Endothelial cell of umbilical vein (primary cell): ENCODE measurements around the gene CLCN2. TPM values are rescaled to one million over a fixed set of nuclear protein-coding genes. Genes with fewer than 3 reads are reported as not detected.
A peak's percentile ranks its signal among the peaks of the same experiment; 100 is the strongest.

Experiments used
- BruUV-seq: library from RNA; stranded (reverse); fragments of 400-500 nt; replicated peaks from 2 replicates; lab custom pipeline; 2021; lab: Mats Ljungman, UMichigan
- CTCF ChIA-PET: fragments of 300-600, 350-600 bp; sonication (Branson Sonifier 250); formaldehyde crosslinking; loops from one replicate; lab custom pipeline; 2021; ENCODE audit warnings: antibody characterized with exemption, inconsistent platforms; lab: Charles Lee
- POLR2A ChIA-PET: fragments of 300-600, 350-600 bp; sonication (Branson Sonifier 250); formaldehyde crosslinking; loops from one replicate; lab custom pipeline; 2021; ENCODE audit warnings: antibody characterized with exemption, inconsistent platforms; lab: Charles Lee
- DNase-seq: peaks from one replicate; pipeline ENCODE4 v3.0.0-alpha.2; 2011; ENCODE audit warnings: low read depth, low spot score
- FAIRE-seq: peaks from 2 replicates; lab custom pipeline; 2011; peaks lifted over from hg19 to GRCh38; lab: Jason Lieb, UNC
- H2AFZ ChIP-seq: 2 replicates; pipeline ENCODE4 v1.6.0; 2012; ENCODE audit warnings: low read depth, low read length, control low read depth, inconsistent platforms
- H3K27ac ChIP-seq: 2 replicates; pipeline ENCODE4 v1.5.1; 2011; ENCODE audit warnings: low read depth, mild to moderate bottlenecking, control low read depth, low read length, moderate library complexity; ENCODE audit not compliant: insufficient read depth
- H3K27me3 ChIP-seq, 2 experiments: 2 replicates each; pipeline versions ENCODE4 v1.6.0 to v1.6.1; 2011; ENCODE audit warnings: low read length in 2 of 2, mixed read lengths in 1 of 2; ENCODE audit not compliant: control insufficient read depth in 2 of 2, insufficient read depth in 2 of 2
- H3K36me3 ChIP-seq, 2 experiments: 2 replicates in 1 of 2; 3 replicates in 1 of 2; pipeline ENCODE4 v1.5.1; 2011; ENCODE audit warnings: low read length in 2 of 2, mild to moderate bottlenecking in 1 of 2, moderate library complexity in 1 of 2; ENCODE audit not compliant: control insufficient read depth in 2 of 2, insufficient read depth in 2 of 2; ENCODE audit errors: extremely low read depth in 1 of 2
- H3K4me1 ChIP-seq: 3 replicates; pipeline ENCODE4 v1.5.1; 2011; ENCODE audit warnings: mild to moderate bottlenecking, low read length; ENCODE audit not compliant: control insufficient read depth, insufficient read depth; ENCODE audit errors: extremely low read depth
- H3K4me2 ChIP-seq: 2 replicates; pipeline ENCODE4 v1.6.1; 2011; ENCODE audit warnings: low read length, control low read depth, mixed read lengths; ENCODE audit not compliant: insufficient read depth
- H3K4me3 ChIP-seq, 3 experiments: fragments of 200-600 bp in 1 of 3; sonication (generic), shearing (Covaris generic) in 1 of 3; replicated peaks in 1 of 3; 2 replicates each; pipeline ENCODE4 v1.5.1; 2011 to 2016; ENCODE audit warnings: control low read depth in 3 of 3, low read length in 3 of 3, mild to moderate bottlenecking in 2 of 3, inconsistent platforms in 1 of 3, low read depth in 1 of 3, moderate library complexity in 1 of 3; ENCODE audit not compliant: insufficient read depth in 1 of 3
- H3K79me2 ChIP-seq: 2 replicates; pipeline ENCODE4 v1.6.0; 2012; ENCODE audit warnings: low read length, inconsistent platforms; ENCODE audit not compliant: control insufficient read depth, insufficient read depth
- H3K9ac ChIP-seq: replicated peaks from 2 replicates; pipeline ENCODE3; 2011; ENCODE audit warnings: low read length, control low read depth; ENCODE audit not compliant: insufficient read depth; ENCODE audit errors: extremely low read depth
- H3K9me1 ChIP-seq: replicated peaks from 3 replicates; pipeline ENCODE4 v1.6.0; 2011; ENCODE audit warnings: mild to moderate bottlenecking, low read length; ENCODE audit not compliant: control insufficient read depth, insufficient read depth; ENCODE audit errors: extremely low read depth
- H3K9me3 ChIP-seq: replicated peaks from 2 replicates; pipeline ENCODE4 v1.5.1; 2012; ENCODE audit warnings: low read length, inconsistent platforms; ENCODE audit not compliant: control insufficient read depth, insufficient read depth
- H4K20me1 ChIP-seq: replicated peaks from 2 replicates; pipeline ENCODE3; 2011; ENCODE audit warnings: mild to moderate bottlenecking, low read length; ENCODE audit not compliant: control insufficient read depth, insufficient read depth; ENCODE audit errors: extremely low read depth
- EZH2 ChIP-seq: IDR thresholded peaks from 2 replicates; pipeline ENCODE4 v1.6.1; 2012; ENCODE audit warnings: borderline replicate concordance, low read depth, mild to moderate bottlenecking, moderate library complexity, low read length, inconsistent platforms; ENCODE audit not compliant: severe bottlenecking
- FOS ChIP-seq: IDR thresholded peaks from 2 replicates; pipeline ENCODE4 v1.6.1; 2011; ENCODE audit warnings: mild to moderate bottlenecking, low read length, moderate library complexity, borderline replicate concordance; ENCODE audit not compliant: insufficient read depth
- GATA2 ChIP-seq: IDR thresholded peaks from 2 replicates; pipeline ENCODE4 v1.7.0; 2011; ENCODE audit warnings: low read depth, mild to moderate bottlenecking, moderate library complexity, mixed read lengths, low read length; ENCODE audit not compliant: insufficient read length, insufficient read depth
- JUN ChIP-seq: IDR thresholded peaks from 2 replicates; pipeline ENCODE4 v1.6.1; 2011; ENCODE audit warnings: borderline replicate concordance, low read depth; ENCODE audit not compliant: insufficient read length, insufficient read depth
- MYC ChIP-seq: IDR thresholded peaks from one replicate; pipeline ENCODE4 v1.6.1; 2011; ENCODE audit warnings: mild to moderate bottlenecking, low read depth, low read length
- POLR2A ChIP-seq: IDR thresholded peaks from 2 replicates; pipeline ENCODE4 v1.6.1; 2012; ENCODE audit warnings: low read depth, mild to moderate bottlenecking, control low read depth, low read length
- POLR2AphosphoS5 ChIP-seq: IDR thresholded peaks from 2 replicates; pipeline ENCODE4 v1.6.1; 2012; ENCODE audit warnings: low read depth, mild to moderate bottlenecking, control low read depth, low read length, moderate library complexity; ENCODE audit not compliant: insufficient read depth
- dilution Hi-C: fragments of 300-500 bp; cut with MboI; formaldehyde crosslinking; loops from one replicate; pipeline ENCODE4 v1.15.0; 2019; ENCODE audit warnings: low sequenced_read_pairs; ENCODE audit not compliant: extremely low pct_ligation_motif_present
- intact Hi-C: fragments of 100-400 bp; cut with micrococcal nuclease; formaldehyde crosslinking; loops from one replicate; pipeline ENCODE4 v1.10.0; 2022
- polyA plus RNA-seq, 4 experiments: library from polyadenylated mRNA; depleted of rRNA in 3 of 4; stranded (reverse) in 3 of 4; unstranded in 1 of 4; fragments of >200 nt; gene quantifications; 2 replicates each; pipeline versions ENCODE4 v1.2.1 to v1.2.3, GENCODE V29; 2011 to 2012; ENCODE audit warnings: missing spikeins in 1 of 4
- total RNA-seq: library from RNA; stranded (reverse); gene quantifications from 2 replicates; pipeline ENCODE4 v1.2.3, GENCODE V29; 2021
- TF ChIP-seq, protein P1 (sequence below), 2 donors: IDR thresholded peaks; 1 replicate in 1 of 2; 2 replicates in 1 of 2; pipeline ENCODE4 v1.5.1; 2011; ENCODE audit warnings: low read length in 2 of 2, mild to moderate bottlenecking in 2 of 2, moderate library complexity in 2 of 2, control low read depth in 1 of 2, inconsistent platforms in 1 of 2, low read depth in 1 of 2; ENCODE audit not compliant: insufficient read depth in 1 of 2; ENCODE audit errors: extremely low read depth in 1 of 2
- TF ChIP-seq, protein P2 (sequence below): IDR thresholded peaks from 2 replicates; pipeline ENCODE4 v1.6.1; 2011; ENCODE audit not compliant: insufficient read depth, insufficient read length

The CLCN2 gene
- total and polyA plus RNA-seq, 2 donors (not counting 3 experiments of a cell fraction or from before 2014, with no cell fraction given): 3.5 to 6.5 TPM

DNA sequence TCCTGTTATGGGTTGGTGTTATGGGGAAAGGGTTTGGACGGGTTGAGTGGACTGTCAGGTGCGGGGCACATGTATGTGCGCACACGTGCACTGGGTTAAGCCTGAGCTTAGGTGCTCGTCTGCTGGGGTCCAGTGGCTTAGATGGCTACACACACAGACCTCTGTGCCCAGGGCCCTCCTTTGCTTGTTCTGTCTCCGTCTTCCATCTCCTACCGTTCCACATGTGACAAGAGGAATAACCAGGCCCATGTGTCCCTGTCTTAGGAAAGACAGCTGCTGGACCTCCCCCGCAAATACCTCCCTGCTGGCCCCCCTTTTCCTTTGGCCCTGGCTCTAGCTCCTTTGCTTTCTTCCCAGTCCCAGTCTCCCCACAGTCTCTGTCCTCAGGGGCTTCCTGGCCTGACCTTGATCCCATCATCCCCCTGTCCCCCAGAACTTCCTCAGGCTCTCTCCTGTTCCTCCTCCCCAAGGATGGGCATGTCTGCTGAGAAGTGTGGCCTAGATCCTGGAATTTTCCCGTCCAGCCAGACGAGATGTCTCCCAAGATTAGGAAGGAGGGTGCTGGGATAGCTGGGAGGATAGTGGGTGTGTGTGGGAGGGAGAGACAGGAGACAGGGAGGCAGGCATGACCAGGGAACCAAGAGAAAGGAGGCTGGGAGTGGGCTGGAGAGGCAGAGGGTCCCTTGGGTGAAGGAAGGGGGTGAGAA, 17.4 kb upstream of the CLCN2 start:
- DNase-seq (no peak), FAIRE-seq (no peak)
- Histone ChIP-seq H3K27ac (no peak overlapping the region), H3K4me2 (no peak overlapping the region), H3K4me1 (peaks cover 10% of the 10 kb centered on the region), H2AFZ (no peak overlapping the region), H3K9me1 (no peaks in the 10 kb centered on the region), H3K27me3 (peaks cover 44 to 53% of the 10 kb centered on the region in 2 experiments), H3K79me2 (no peaks in the 10 kb centered on the region), H3K4me3 (no peak overlapping the region), H3K36me3 (no peaks in the 10 kb centered on the region), H3K9ac (no peak overlapping the region), H4K20me1 (no peaks in the 10 kb centered on the region), H3K9me3 (no peaks in the 10 kb centered on the region)
- dilution Hi-C loops: no loop called here
- BruUV-seq: no TSS peak
- ChIA-PET CTCF (no interaction called here), POLR2A (no interaction called here)
- TF ChIP-seq, protein P1, sequence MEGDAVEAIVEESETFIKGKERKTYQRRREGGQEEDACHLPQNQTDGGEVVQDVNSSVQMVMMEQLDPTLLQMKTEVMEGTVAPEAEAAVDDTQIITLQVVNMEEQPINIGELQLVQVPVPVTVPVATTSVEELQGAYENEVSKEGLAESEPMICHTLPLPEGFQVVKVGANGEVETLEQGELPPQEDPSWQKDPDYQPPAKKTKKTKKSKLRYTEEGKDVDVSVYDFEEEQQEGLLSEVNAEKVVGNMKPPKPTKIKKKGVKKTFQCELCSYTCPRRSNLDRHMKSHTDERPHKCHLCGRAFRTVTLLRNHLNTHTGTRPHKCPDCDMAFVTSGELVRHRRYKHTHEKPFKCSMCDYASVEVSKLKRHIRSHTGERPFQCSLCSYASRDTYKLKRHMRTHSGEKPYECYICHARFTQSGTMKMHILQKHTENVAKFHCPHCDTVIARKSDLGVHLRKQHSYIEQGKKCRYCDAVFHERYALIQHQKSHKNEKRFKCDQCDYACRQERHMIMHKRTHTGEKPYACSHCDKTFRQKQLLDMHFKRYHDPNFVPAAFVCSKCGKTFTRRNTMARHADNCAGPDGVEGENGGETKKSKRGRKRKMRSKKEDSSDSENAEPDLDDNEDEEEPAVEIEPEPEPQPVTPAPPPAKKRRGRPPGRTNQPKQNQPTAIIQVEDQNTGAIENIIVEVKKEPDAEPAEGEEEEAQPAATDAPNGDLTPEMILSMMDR (IDR thresholded peaks at IDR 0.05; ENCODE audit: extremely low read depth in 1 of 2, insufficient read depth in 1 of 2, low read depth in 1 of 2, low read length in 2 of 2): no peak
- peak; percentile 63 for TF ChIP-seq EZH2
- intact Hi-C loops: loop anchor here (10.0 kb wide), 1 partner anchor 396 kb away; no protein-coding TSS in a partner anchor

DNA sequence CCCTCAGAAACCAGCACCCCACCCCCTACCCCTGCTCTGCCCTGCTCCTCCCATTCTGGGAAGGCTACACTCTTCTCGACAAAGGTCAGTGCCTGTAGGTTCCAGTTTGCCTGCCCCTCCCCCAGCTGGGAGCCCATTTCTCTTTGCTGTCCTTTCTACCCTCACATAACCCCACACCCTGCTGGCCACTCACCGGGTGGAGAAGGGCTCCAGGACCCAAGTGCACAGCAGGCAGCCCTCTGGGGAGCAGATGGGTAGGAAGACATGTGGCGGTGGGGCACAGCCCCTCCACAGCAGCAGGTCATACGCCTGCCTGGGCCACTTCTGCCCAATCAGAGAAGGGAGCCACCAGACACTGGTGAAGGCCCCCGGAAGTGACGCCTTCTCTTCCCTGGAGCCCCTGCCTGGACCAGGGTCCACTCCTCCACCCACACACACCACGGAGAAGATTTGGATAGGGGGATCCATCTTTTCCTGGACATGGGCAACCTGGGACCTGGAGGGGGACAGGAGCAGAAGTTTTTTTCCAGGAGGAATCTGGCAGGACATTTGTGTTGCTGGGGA, 16.6 kb upstream of the CLCN2 start, which contains the start of gene THPO:
TSS of gene THPO (minus strand) at position 326 of the 564 bp plus-strand sequence. CDS start 1,948 bp downstream, outside the sequence.
- H3K36me3 ChIP-seq: no peaks in the 10 kb centered on the region
- POLR2A ChIA-PET: no interaction called here
- no peak within 1 kb of the TSS for H3K4me3 ChIP-seq
- no peak within 1 kb of the TSS for H2AFZ ChIP-seq
- no peaks in the 10 kb centered on the region for H3K9me1 ChIP-seq
- no peak for DNase-seq
- BruUV-seq: no TSS peak
- H3K9me3 ChIP-seq: no peaks in the 10 kb centered on the region
- H3K4me2 ChIP-seq: no peak within 1 kb of the TSS
- H3K79me2 ChIP-seq: no peaks in the 10 kb centered on the region
- intact Hi-C loops: loop anchor here (10.0 kb wide), 1 partner anchor 397 kb away; no protein-coding TSS in a partner anchor
- TF ChIP-seq GATA2 (no peak), JUN (no peak), POLR2A (no peak), EZH2 (no peak), FOS (no peak), POLR2AphosphoS5 (no peak), MYC (no peak)
- TF ChIP-seq, protein P2, sequence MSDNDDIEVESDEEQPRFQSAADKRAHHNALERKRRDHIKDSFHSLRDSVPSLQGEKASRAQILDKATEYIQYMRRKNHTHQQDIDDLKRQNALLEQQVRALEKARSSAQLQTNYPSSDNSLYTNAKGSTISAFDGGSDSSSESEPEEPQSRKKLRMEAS: no peak
- TF ChIP-seq, protein P1 (IDR thresholded peaks at IDR 0.05; ENCODE audit: extremely low read depth in 1 of 2, insufficient read depth in 1 of 2, low read depth in 1 of 2, low read length in 2 of 2): no peak
- H3K9ac ChIP-seq: no peak within 1 kb of the TSS
- H3K27me3 ChIP-seq: peaks cover 44 to 53% of the 10 kb centered on the region in 2 experiments
- peaks cover 10% of the 10 kb centered on the region for H3K4me1 ChIP-seq
- dilution Hi-C loops: no loop called here
- no peak within 1 kb of the TSS for H3K27ac ChIP-seq
- CTCF ChIA-PET: interaction anchor here (0.9 to 1.6 kb wide), 3 partner anchors 13 to 89 kb away, joined by 3 read pairs; no protein-coding TSS in a partner anchor
- H4K20me1 ChIP-seq: no peaks in the 10 kb centered on the region
- no peak for FAIRE-seq
